CMK (cell line): ENCODE results near the gene DOCK8.
A peak's percentile ranks its signal among the peaks of the same experiment; 100 is the strongest.

ENCODE experiments used
- DNase-seq: peaks from one replicate; pipeline ENCODE4 v3.0.0-alpha.2; 2010; ENCODE audit warnings: low read depth

DOCK8 gene

GRCh38 chr9:268616-269015 is 54.0 kb downstream of the DOCK8 start:
- DNase-seq, result no peak

GRCh38 chr9:269081-269711 is 54.5 kb downstream of the DOCK8 start:
- DNase-seq, result no peak

GRCh38 chr9:270657-271237 is 56.1 kb downstream of the DOCK8 start:
- no peak for DNase-seq

GRCh38 chr9:272251-273213 is 57.9 kb downstream of the DOCK8 start:
- DNase-seq, result peak; percentile 69

- DNase-seq, result no peak
These were observed 59.7 kb downstream of the DOCK8 start for GRCh38 chr9:274406-274805.

GRCh38 chr9:277601-278295 is 63.1 kb downstream of the DOCK8 start:
- no peak for DNase-seq

- no peak for DNase-seq
These were observed 64.0 kb downstream of the DOCK8 start for GRCh38 chr9:278651-279050.

- no peak for DNase-seq
These were observed 65.0 kb downstream of the DOCK8 start for GRCh38 chr9:279674-280073.

- no peak for DNase-seq
These were observed 67.3 kb downstream of the DOCK8 start for GRCh38 chr9:281741-282645.

GRCh38 chr9:286071-286740 is 71.5 kb downstream of the DOCK8 start:
- DNase-seq, result no peak

- DNase-seq, result no peak
These were observed 74.5 kb downstream of the DOCK8 start for GRCh38 chr9:289121-289520.

GRCh38 chr9:292915-293314 is 78.2 kb downstream of the DOCK8 start:
- DNase-seq, result no peak

- DNase-seq, result no peak
These were observed 80.9 kb downstream of the DOCK8 start for GRCh38 chr9:295576-295975.

- DNase-seq, result no peak
These were observed 81.7 kb downstream of the DOCK8 start for GRCh38 chr9:296411-296810.

GRCh38 chr9:297104-297972 is 82.7 kb downstream of the DOCK8 start:
- DNase-seq, result no peak

- no peak for DNase-seq
These were observed 88.8 kb downstream of the DOCK8 start for GRCh38 chr9:303502-303901.

- DNase-seq, result no peak
These were observed 89.4 kb downstream of the DOCK8 start for GRCh38 chr9:304106-304505.

- no peak for DNase-seq
These were observed 90.0 kb downstream of the DOCK8 start for GRCh38 chr9:304519-305185.

- no peak for DNase-seq
These were observed 92.2 kb downstream of the DOCK8 start for GRCh38 chr9:306907-307306.
